IMR-90 (cell line): Measurements from ENCODE around the gene KIR3DL1. TPM values are rescaled to one million over a fixed set of nuclear protein-coding genes. Genes with fewer than 3 reads are reported as not detected.

ENCODE experiments used
- ATAC-seq: fragments of 200-7000 bp; cut with Tn5 transposase; 2 replicates; pipeline ENCODE4 v1.9.1; 2020; ENCODE audit warnings: low read depth, mild to moderate bottlenecking, moderate library complexity
- BruUV-seq: library from RNA; stranded (reverse); fragments of 400-500 nt; replicated peaks from 2 replicates; lab custom pipeline; 2021; lab: Mats Ljungman, UMichigan
- CTCF ChIA-PET: fragments of 300-600 bp; formaldehyde crosslinking; extraction: SDS; loops from one replicate; lab custom pipeline; 2021; ENCODE audit warnings: antibody characterized with exemption; lab: Yijun Ruan, JAX
- POLR2A ChIA-PET: fragments of 300-600 bp; sonication (Branson Sonifier 250); formaldehyde crosslinking; loops from one replicate; lab custom pipeline; 2022; ENCODE audit warnings: antibody characterized with exemption; ENCODE audit not compliant: unreplicated experiment; lab: Charles Lee
- DNase-seq: peaks from one replicate; pipeline ENCODE4 v3.0.0; 2013
- H2AFZ ChIP-seq: replicated peaks from 2 replicates; pipeline ENCODE3; 2013; ENCODE audit warnings: low read length, mild to moderate bottlenecking; ENCODE audit not compliant: poor library complexity
- H2AK5ac ChIP-seq: 2 replicates; pipeline ENCODE4 v1.6.1; 2013; ENCODE audit warnings: low read depth, low read length, inconsistent platforms
- H2AK9ac ChIP-seq: replicated peaks from 2 replicates; pipeline ENCODE3; 2013; ENCODE audit warnings: mild to moderate bottlenecking, low read depth, low read length, moderate library complexity; ENCODE audit not compliant: poor library complexity
- H2BK120ac ChIP-seq: 2 replicates; pipeline ENCODE4 v1.6.1; 2013; ENCODE audit warnings: low read depth, low read length, inconsistent platforms
- H2BK15ac ChIP-seq: 3 replicates; pipeline ENCODE4 v1.6.1; 2013; ENCODE audit warnings: low read depth, low read length, inconsistent platforms
- H2BK20ac ChIP-seq: 2 replicates; pipeline ENCODE4 v1.6.1; 2013; ENCODE audit warnings: low read depth, mild to moderate bottlenecking, inconsistent platforms, low read length, moderate library complexity
- H2BK5ac ChIP-seq: 2 replicates; pipeline ENCODE4 v1.6.1; 2013; ENCODE audit warnings: mild to moderate bottlenecking, low read depth, low read length, inconsistent platforms; ENCODE audit not compliant: poor library complexity, severe bottlenecking
- H3K14ac ChIP-seq: replicated peaks from 2 replicates; pipeline ENCODE4 v1.6.1; 2013; ENCODE audit warnings: low read depth, low read length, inconsistent platforms
- H3K18ac ChIP-seq: 2 replicates; pipeline ENCODE4 v1.6.1; 2013; ENCODE audit warnings: low read depth, low read length, control low read depth
- H3K23ac ChIP-seq: 2 replicates; pipeline ENCODE4 v1.6.1; 2013; ENCODE audit warnings: low read depth, low read length, inconsistent platforms
- H3K27ac ChIP-seq: 2 replicates; pipeline ENCODE4 v1.5.1; 2013; ENCODE audit warnings: mild to moderate bottlenecking, control low read depth, low read length; ENCODE audit not compliant: insufficient read depth
- H3K27me3 ChIP-seq: 2 replicates; pipeline ENCODE4 v1.6.1; 2013; ENCODE audit warnings: low read length; ENCODE audit not compliant: control insufficient read depth, insufficient read depth
- H3K36me3 ChIP-seq: 2 replicates; pipeline ENCODE4 v1.6.1; 2013; ENCODE audit warnings: low read length, mixed read lengths; ENCODE audit not compliant: control insufficient read depth, insufficient read depth
- H3K4ac ChIP-seq: 2 replicates; pipeline ENCODE4 v1.6.1; 2013; ENCODE audit warnings: low read depth, low read length, inconsistent platforms
- H3K4me1 ChIP-seq: 2 replicates; pipeline ENCODE4 v1.6.1; 2013; ENCODE audit warnings: low read length, mixed read lengths; ENCODE audit not compliant: control insufficient read depth, insufficient read depth
- H3K4me2 ChIP-seq: 2 replicates; pipeline ENCODE4 v1.6.1; 2013; ENCODE audit warnings: low read depth, mild to moderate bottlenecking, control low read depth, low read length, moderate library complexity
- H3K4me3 ChIP-seq: 2 replicates; pipeline ENCODE4 v1.5.1; 2013; ENCODE audit warnings: low read depth, mild to moderate bottlenecking, control low read depth, low read length, moderate library complexity; ENCODE audit not compliant: insufficient read depth
- H3K56ac ChIP-seq: 2 replicates; pipeline ENCODE4 v1.6.1; 2013; ENCODE audit warnings: low read length, inconsistent platforms; ENCODE audit not compliant: insufficient read depth; ENCODE audit errors: extremely low read depth
- H3K79me1 ChIP-seq, 2 experiments: 2 replicates each; pipeline ENCODE4 v1.6.1; 2013; ENCODE audit warnings: low read length in 2 of 2, inconsistent platforms in 1 of 2, low read depth in 1 of 2
- H3K9ac ChIP-seq: 2 replicates; pipeline ENCODE4 v1.6.1; 2013; ENCODE audit warnings: low read depth, low read length, control low read depth
- H3K9me1 ChIP-seq: 2 replicates; pipeline ENCODE4 v1.6.1; 2013; ENCODE audit warnings: low read length, inconsistent platforms; ENCODE audit not compliant: insufficient read depth
- H3K9me3 ChIP-seq: 2 replicates; pipeline ENCODE4 v1.6.1; 2013; ENCODE audit warnings: low read length; ENCODE audit not compliant: control insufficient read depth, insufficient read depth
- H4K20me1 ChIP-seq: 2 replicates; pipeline ENCODE4 v1.6.1; 2013; ENCODE audit warnings: low read length, inconsistent platforms; ENCODE audit not compliant: insufficient read depth
- H4K5ac ChIP-seq: 2 replicates; pipeline ENCODE4 v1.6.1; 2013; ENCODE audit warnings: mild to moderate bottlenecking, low read depth, low read length, control low read depth
- H4K8ac ChIP-seq, 2 experiments: 2 replicates each; pipeline ENCODE4 v1.6.1; 2013; ENCODE audit warnings: low read depth in 2 of 2, low read length in 2 of 2, control low read depth in 1 of 2, inconsistent platforms in 1 of 2
- H4K91ac ChIP-seq: 2 replicates; pipeline ENCODE4 v1.6.1; 2013; ENCODE audit warnings: low read depth, low read length, inconsistent platforms; ENCODE audit not compliant: insufficient read depth
- BHLHE40 ChIP-seq: fragments of 150-350 bp; IDR thresholded peaks from 2 replicates; pipeline ENCODE4 v1.6.1; 2016; ENCODE audit warnings: mild to moderate bottlenecking, low read depth, low read length
- CEBPB ChIP-seq: IDR thresholded peaks from 2 replicates; pipeline ENCODE4 v1.6.1; 2012; ENCODE audit warnings: low read depth, low read length, improper control_type of control experiment
- MXI1 ChIP-seq: IDR thresholded peaks from 2 replicates; pipeline ENCODE4 v1.6.1; 2012; ENCODE audit warnings: low read depth, mild to moderate bottlenecking, low read length, moderate library complexity, borderline replicate concordance
- NFE2L2 ChIP-seq: fragments of 150-350 bp; IDR thresholded peaks from 2 replicates; pipeline ENCODE4 v1.6.1; 2016; ENCODE audit warnings: low read depth, mild to moderate bottlenecking, low read length
- RAD21 ChIP-seq: IDR thresholded peaks from 2 replicates; pipeline ENCODE4 v1.6.1; 2012; ENCODE audit warnings: low read length, improper control_type of control experiment
- RFX5 ChIP-seq: IDR thresholded peaks from 2 replicates; pipeline ENCODE4 v1.8.0; 2012; ENCODE audit warnings: low read depth, mild to moderate bottlenecking, low read length, moderate library complexity
- SMC3 ChIP-seq: fragments of 150-350 bp; IDR thresholded peaks from 2 replicates; pipeline ENCODE4 v1.6.1; 2016; ENCODE audit warnings: low read depth, mild to moderate bottlenecking, antibody characterized with exemption, low read length, moderate library complexity
- WGBS, 2 experiments: methylation state at CpG; one replicate each; pipeline versions ENCODE4 v1.1.5 to v1.1.7; 2013; ENCODE audit warnings: missing lambda C conversion rate in 2 of 2; ENCODE audit not compliant: insufficient read length in 1 of 2; ENCODE audit errors: extremely low coverage in 2 of 2; 5-methylcytosine and 5-hydroxymethylcytosine counted together
- dilution Hi-C: fragments of 300-500 bp; cut with HindIII; formaldehyde crosslinking; loops from one replicate; pipeline ENCODE4 v1.14.3; 2018; ENCODE audit warnings: low sequenced_read_pairs; ENCODE audit not compliant: unreplicated experiment
- in situ Hi-C: fragments of 300-500 bp; cut with MboI; formaldehyde crosslinking; loops from 3 replicates; pipeline ENCODE4 v1.14.3; 2019; ENCODE audit warnings: low sequenced_read_pairs, inconsistent platforms, mixed read lengths
- intact Hi-C: fragments of 100-400 bp; cut with micrococcal nuclease; formaldehyde crosslinking; loops from 2 replicates; pipeline ENCODE4 v1.10.0; 2022
- polyA plus RNA-seq, 3 experiments: library from polyadenylated mRNA; depleted of rRNA; stranded (reverse); fragments of >200 nt; gene quantifications; 2 replicates each; pipeline ENCODE4 v1.2.3, GENCODE V29; 2012; ENCODE audit warnings: low replicate concordance in 1 of 3
- total RNA-seq: library from RNA; depleted of rRNA; stranded (reverse); fragments of >200 nt; gene quantifications from 2 replicates; pipeline ENCODE4 v1.2.3, GENCODE V29; 2012
- TF ChIP-seq, protein P1 (sequence below): fragments of 150-350 bp; IDR thresholded peaks from 2 replicates; pipeline ENCODE4 v1.6.1; 2016; ENCODE audit warnings: low read depth, mild to moderate bottlenecking, low read length, moderate library complexity, borderline replicate concordance
- TF ChIP-seq, protein P2 (sequence below): conservative IDR thresholded peaks from 2 replicates; pipeline ENCODE4 v1.5.1; 2012; ENCODE audit warnings: mild to moderate bottlenecking, low read depth, low read length, improper control_type of control experiment

The KIR3DL1 gene
- total and polyA plus RNA-seq, 2 of the 4 experiments (the other 2 are of a cell fraction) = not detected

DNA sequence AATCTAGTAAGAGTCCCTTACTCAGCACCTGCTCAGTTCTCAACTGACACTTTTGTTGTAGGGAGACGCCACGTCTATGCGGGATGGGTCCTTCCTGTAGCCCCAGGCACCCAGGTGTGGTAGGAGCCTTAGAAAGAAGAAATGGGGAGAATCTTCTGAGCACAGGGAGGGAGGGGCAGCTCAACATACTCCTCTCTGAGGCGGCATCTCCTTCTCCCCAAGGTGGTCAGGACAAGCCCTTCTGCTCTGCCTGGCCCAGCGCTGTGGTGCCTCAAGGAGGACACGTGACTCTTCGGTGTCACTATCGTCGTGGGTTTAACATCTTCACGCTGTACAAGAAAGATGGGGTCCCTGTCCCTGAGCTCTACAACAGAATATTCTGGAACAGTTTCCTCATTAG is 11.7 kb upstream of the KIR3DL1 start:
- H3K4ac ChIP-seq = no peak overlapping the region
- no peaks in the 10 kb centered on the region for H3K36me3 ChIP-seq
- no peak overlapping the region for H3K4me2 ChIP-seq
- in situ Hi-C loops = no loop called here
- H3K9ac ChIP-seq = no peak overlapping the region
- H2AK5ac ChIP-seq = no peak overlapping the region
- intact Hi-C loops = no loop called here
- WGBS, 2 experiments = 100% methylated on average over 2 of the region's 10 CpGs; no CpG with 5 or more reads in 1 of the 2 experiments
- H3K4me3 ChIP-seq = no peak overlapping the region
- H3K14ac ChIP-seq = no peak overlapping the region
- no peak overlapping the region for H3K27ac ChIP-seq
- TF ChIP-seq, protein P1, sequence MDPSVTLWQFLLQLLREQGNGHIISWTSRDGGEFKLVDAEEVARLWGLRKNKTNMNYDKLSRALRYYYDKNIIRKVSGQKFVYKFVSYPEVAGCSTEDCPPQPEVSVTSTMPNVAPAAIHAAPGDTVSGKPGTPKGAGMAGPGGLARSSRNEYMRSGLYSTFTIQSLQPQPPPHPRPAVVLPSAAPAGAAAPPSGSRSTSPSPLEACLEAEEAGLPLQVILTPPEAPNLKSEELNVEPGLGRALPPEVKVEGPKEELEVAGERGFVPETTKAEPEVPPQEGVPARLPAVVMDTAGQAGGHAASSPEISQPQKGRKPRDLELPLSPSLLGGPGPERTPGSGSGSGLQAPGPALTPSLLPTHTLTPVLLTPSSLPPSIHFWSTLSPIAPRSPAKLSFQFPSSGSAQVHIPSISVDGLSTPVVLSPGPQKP = no peak
- TF ChIP-seq SMC3 (no peak), RFX5 (no peak), MXI1 (no peak), BHLHE40 (no peak), NFE2L2 (no peak), RAD21 (no peak), CEBPB (no peak)
- TF ChIP-seq, protein P2, sequence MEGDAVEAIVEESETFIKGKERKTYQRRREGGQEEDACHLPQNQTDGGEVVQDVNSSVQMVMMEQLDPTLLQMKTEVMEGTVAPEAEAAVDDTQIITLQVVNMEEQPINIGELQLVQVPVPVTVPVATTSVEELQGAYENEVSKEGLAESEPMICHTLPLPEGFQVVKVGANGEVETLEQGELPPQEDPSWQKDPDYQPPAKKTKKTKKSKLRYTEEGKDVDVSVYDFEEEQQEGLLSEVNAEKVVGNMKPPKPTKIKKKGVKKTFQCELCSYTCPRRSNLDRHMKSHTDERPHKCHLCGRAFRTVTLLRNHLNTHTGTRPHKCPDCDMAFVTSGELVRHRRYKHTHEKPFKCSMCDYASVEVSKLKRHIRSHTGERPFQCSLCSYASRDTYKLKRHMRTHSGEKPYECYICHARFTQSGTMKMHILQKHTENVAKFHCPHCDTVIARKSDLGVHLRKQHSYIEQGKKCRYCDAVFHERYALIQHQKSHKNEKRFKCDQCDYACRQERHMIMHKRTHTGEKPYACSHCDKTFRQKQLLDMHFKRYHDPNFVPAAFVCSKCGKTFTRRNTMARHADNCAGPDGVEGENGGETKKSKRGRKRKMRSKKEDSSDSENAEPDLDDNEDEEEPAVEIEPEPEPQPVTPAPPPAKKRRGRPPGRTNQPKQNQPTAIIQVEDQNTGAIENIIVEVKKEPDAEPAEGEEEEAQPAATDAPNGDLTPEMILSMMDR = no peak
- ATAC-seq (no peak), DNase-seq (no peak)
- H2BK20ac ChIP-seq = no peak overlapping the region
- H4K20me1 ChIP-seq = no peaks in the 10 kb centered on the region
- no peak overlapping the region for H3K18ac ChIP-seq
- H2BK15ac ChIP-seq = no peak overlapping the region
- no peak overlapping the region for H2BK5ac ChIP-seq
- no peaks in the 10 kb centered on the region for H3K9me1 ChIP-seq
- ChIA-PET CTCF (no interaction called here), POLR2A (no interaction called here)
- H2AFZ ChIP-seq = no peak overlapping the region
- no peak overlapping the region for H3K56ac ChIP-seq
- no peak overlapping the region for H4K91ac ChIP-seq
- BruUV-seq = no TSS peak
- no peak overlapping the region for H4K5ac ChIP-seq
- H3K27me3 ChIP-seq = no peaks in the 10 kb centered on the region
- no peak overlapping the region for H4K8ac ChIP-seq
- no peak overlapping the region for H3K23ac ChIP-seq
- H2BK120ac ChIP-seq = no peak overlapping the region
- H3K4me1 ChIP-seq = no peaks in the 10 kb centered on the region
- H3K9me3 ChIP-seq = peaks cover 32% of the 10 kb centered on the region
- H2AK9ac ChIP-seq = no peak overlapping the region
- H3K79me1 ChIP-seq = no peaks in the 10 kb centered on the region
- dilution Hi-C loops = no loop called here
